Heart left ventricle (tissue), 13 donors: ENCODE measurements around the gene WDPCP.

Experiments
- POLR2A ChIP-seq, 2 donors: fragments of 450-650 bp; IDR thresholded peaks; one replicate each; pipeline ENCODE4 v1.6.1; 2017; ENCODE audit warnings: antibody characterized with exemption in 2 of 2, mild to moderate bottlenecking in 2 of 2, moderate library complexity in 2 of 2
- TF ChIP-seq, protein P1 (sequence below), 12 donors: fragments of 200-600 bp; sonication (generic) in 4 of 12; IDR thresholded peaks; one replicate each; pipeline versions ENCODE4 v1.5.0 to v1.8.0; 2018 to 2022; ENCODE audit warnings: antibody characterized with exemption in 12 of 12, mild to moderate bottlenecking in 5 of 12
- donor health status: ischemic (EF 13 %, LVEDD 7.1; RV severe dilation, severe dysfunction).
- donor health status: DM: no; HTN: yes; CAD: no.
- donor health status: DM: no; HTN: no; CAD: no.
- donor health status: ischemic (EF 25% LVEDD 6.9; RV normal size, moderate dysfunction).
- donor health status: ischemic (EF 25% LVEDD 5.7; RV mildly dilated, moderate dysfunction).
- donor health status: ischemic (EF 35%, LVEDD 5.7; RV mildly dilated, moderate dysfunction).
- donor health status: nonischemic (EF 11% LVEDD 7.7; RV severe dilation, severe dysfunction).
- donor health status: DM: yes; HTN: yes; CAD: no.
- donor health status: PGD.
- donor health status: ischemic (EF 29% LVEDD 5.4; RV normal size, mild dysfunction).
- donor health status: nonischemic (EF 23%, LVEDD 6.1; RV moderate dilation, normal function).

DNA sequence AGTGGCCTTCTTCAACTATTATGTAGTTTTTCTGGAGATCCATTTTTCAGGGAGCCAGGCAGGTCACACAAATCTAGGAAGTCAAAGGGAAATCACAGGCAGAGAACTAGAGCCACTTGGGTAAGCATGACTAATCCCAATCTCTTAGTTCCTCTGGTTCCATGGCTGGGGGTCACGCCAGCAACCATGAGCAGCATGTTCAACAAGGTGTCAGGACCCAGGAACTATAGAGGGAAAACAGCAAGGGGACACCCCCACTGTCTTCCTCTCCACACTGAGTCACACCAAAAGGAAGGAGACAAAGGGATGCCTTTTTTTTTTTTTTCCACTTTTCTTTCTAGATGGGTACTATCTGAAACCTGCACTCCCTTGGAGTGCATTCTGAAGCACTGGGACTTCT, 286.8 kb downstream of the WDPCP start:
- TF ChIP-seq, protein P1, sequence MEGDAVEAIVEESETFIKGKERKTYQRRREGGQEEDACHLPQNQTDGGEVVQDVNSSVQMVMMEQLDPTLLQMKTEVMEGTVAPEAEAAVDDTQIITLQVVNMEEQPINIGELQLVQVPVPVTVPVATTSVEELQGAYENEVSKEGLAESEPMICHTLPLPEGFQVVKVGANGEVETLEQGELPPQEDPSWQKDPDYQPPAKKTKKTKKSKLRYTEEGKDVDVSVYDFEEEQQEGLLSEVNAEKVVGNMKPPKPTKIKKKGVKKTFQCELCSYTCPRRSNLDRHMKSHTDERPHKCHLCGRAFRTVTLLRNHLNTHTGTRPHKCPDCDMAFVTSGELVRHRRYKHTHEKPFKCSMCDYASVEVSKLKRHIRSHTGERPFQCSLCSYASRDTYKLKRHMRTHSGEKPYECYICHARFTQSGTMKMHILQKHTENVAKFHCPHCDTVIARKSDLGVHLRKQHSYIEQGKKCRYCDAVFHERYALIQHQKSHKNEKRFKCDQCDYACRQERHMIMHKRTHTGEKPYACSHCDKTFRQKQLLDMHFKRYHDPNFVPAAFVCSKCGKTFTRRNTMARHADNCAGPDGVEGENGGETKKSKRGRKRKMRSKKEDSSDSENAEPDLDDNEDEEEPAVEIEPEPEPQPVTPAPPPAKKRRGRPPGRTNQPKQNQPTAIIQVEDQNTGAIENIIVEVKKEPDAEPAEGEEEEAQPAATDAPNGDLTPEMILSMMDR (IDR thresholded peaks at IDR 0.05) = no peak
- no peak for TF ChIP-seq POLR2A (IDR thresholded peaks at IDR 0.05)
